RWPE1 (cell line): ENCODE data around the gene GRB10.

ENCODE experiments used
- CTCF ChIA-PET: fragments of 350-600 bp; sonication (Branson Sonifier 250); formaldehyde crosslinking; extraction: SDS; loops from one replicate; lab custom pipeline; 2021; lab: Yijun Ruan, JAX
- POLR2A ChIA-PET: fragments of 400-600 bp; formaldehyde crosslinking; extraction: SDS; loops from one replicate; lab custom pipeline; 2020; ENCODE audit warnings: antibody characterized with exemption; ENCODE audit not compliant: low non-redundant PET; lab: Yijun Ruan, JAX
- DNase-seq: peaks from one replicate; pipeline ENCODE4 v3.0.0; 2012; ENCODE audit warnings: low spot score
- H3K27ac ChIP-seq: fragments of 450-650 bp; 2 replicates; pipeline ENCODE4 v1.5.1; 2017
- CTCF ChIP-seq: fragments of 450-650 bp; conservative IDR thresholded peaks from 2 replicates; pipeline ENCODE4 v1.5.1; 2017; ENCODE audit warnings: low read depth, mild to moderate bottlenecking

Gene GRB10

GRCh38 chr7:50676740-50677637 is 105.7 kb downstream of the GRB10 start:
- POLR2A ChIA-PET: no interaction called here
- no peak overlapping the region for H3K27ac ChIP-seq

GRCh38 chr7:50676079-50676478 is 106.6 kb downstream of the GRB10 start:
- TF ChIP-seq CTCF: no peak
- DNase-seq: no peak
- H3K27ac ChIP-seq: no peak overlapping the region
- ChIA-PET CTCF (interaction anchor here (0.7 to 1.0 kb wide), 4 partner anchors 208 to 1254 kb away, joined by 3 to 4 read pairs (median 3); no protein-coding TSS in a partner anchor), POLR2A (no interaction called here)

More at GRCh38 chr7:50676740-50677637, 105.7 kb downstream of the GRB10 start:
- DNase-seq: no peak
- CTCF ChIA-PET: interaction anchor here (0.9 kb wide), 1 partner anchor 484 kb away, joined by 3 read pairs; no protein-coding TSS in a partner anchor
- no peak for TF ChIP-seq CTCF

GRCh38 chr7:50674896-50675835 is 107.5 kb downstream of the GRB10 start:
- no peak for DNase-seq
- TF ChIP-seq CTCF: no peak
- CTCF ChIA-PET: interaction anchor here (0.7 to 1.0 kb wide), 3 partner anchors 208 to 470 kb away, joined by 3 to 4 read pairs (median 4); no protein-coding TSS in a partner anchor
- no peak overlapping the region for H3K27ac ChIP-seq
- POLR2A ChIA-PET: no interaction called here

- H3K27ac ChIP-seq: no peak overlapping the region
- CTCF ChIA-PET: no interaction called here
- POLR2A ChIA-PET: no interaction called here
- no peak for DNase-seq
- TF ChIP-seq CTCF: no peak
These were observed 108.4 kb downstream of the GRB10 start for GRCh38 chr7:50674299-50674698.

GRCh38 chr7:50673096-50673495 is 109.6 kb downstream of the GRB10 start:
- CTCF ChIA-PET: interaction anchor here (0.9 kb wide), 1 partner anchor 633 kb away, joined by 4 read pairs; no protein-coding TSS in a partner anchor

More at GRCh38 chr7:50673096-50673495, 109.6 kb downstream of the GRB10 start:
- POLR2A ChIA-PET: no interaction called here
- TF ChIP-seq CTCF: no peak
- H3K27ac ChIP-seq: no peak overlapping the region
- no peak for DNase-seq
